Measurements from ENCODE around the gene PLPP1. TPM values are rescaled to one million over a fixed set of nuclear protein-coding genes. Genes with fewer than 3 reads are reported as not detected.

The PLPP1 gene
- total and polyA plus RNA-seq, 2 donors (not counting 1 experiment from before 2014, with no cell fraction given) = 5.5 to 8.8 TPM

DNA sequence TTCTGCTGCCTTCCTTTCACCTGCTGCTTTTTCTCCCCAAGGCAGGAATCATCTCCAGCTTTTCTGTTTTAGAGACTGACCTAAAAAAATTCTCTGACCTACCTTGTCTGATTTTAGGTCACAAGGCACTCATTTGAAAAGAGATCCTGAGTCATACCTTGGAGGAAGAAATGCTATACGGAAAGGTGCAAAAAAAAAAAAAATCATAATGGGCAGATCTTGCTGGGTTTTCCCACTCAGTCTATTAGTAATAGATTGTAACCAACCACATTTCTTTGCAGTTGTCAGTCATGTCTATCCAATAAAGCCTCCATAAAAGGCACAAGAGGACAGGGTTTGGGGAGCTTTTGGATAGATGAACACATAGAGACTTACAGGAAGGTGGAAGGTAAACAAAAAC is 157.0 kb downstream of the PLPP1 start:
- H2AFZ ChIP-seq (ENCODE audit: insufficient read depth, low read depth, low read length, poor library complexity, severe bottlenecking) = no peak overlapping the region
- H3K9ac ChIP-seq (ENCODE audit: low read length) = no peak overlapping the region
- no CpG with 5 or more reads among the region's 1 CpG for WGBS (ENCODE audit: insufficient coverage)
- no peaks in the 10 kb centered on the region for H3K27me3 ChIP-seq (replicated peaks in 1 of 4; ENCODE audit: control extremely low read depth in 1 of 4, control insufficient read depth in 3 of 4, insufficient read depth in 4 of 4, low read length in 3 of 4)
- no peak overlapping the region for H3K27ac ChIP-seq (ENCODE audit: low read length in 2 of 2)
- no peak overlapping the region for H3K4me2 ChIP-seq (replicated peaks; ENCODE audit: low read depth, low read length, poor library complexity, severe bottlenecking)
- no peaks in the 10 kb centered on the region for H3K4me1 ChIP-seq (ENCODE audit: control insufficient read depth in 2 of 2, insufficient read depth in 2 of 2, low read length in 2 of 2)
- DNase-seq (no peak), ATAC-seq (ENCODE audit: low read depth) (no peak)
- Mint-ChIP-seq H3K9me3 (ENCODE audit: insufficient read depth) (peaks cover 2% of the 10 kb centered on the region), H3K4me1 (no peaks in the 10 kb centered on the region), H3K27me3 (no peaks in the 10 kb centered on the region), H3K4me3 (no peak overlapping the region), H3K27ac (no peak overlapping the region)
- no peak overlapping the region for H3K4me3 ChIP-seq (ENCODE audit: control extremely low read depth in 1 of 5, extremely low read depth in 1 of 5, insufficient read depth in 1 of 5, low read depth in 2 of 5, low read length in 4 of 5)
- TF ChIP-seq EZH2 (IDR thresholded peaks at IDR 0.05; ENCODE audit: borderline replicate concordance, insufficient read depth, low read depth, low read length, poor library complexity, severe bottlenecking) = no peak
- TF ChIP-seq, protein P1, sequence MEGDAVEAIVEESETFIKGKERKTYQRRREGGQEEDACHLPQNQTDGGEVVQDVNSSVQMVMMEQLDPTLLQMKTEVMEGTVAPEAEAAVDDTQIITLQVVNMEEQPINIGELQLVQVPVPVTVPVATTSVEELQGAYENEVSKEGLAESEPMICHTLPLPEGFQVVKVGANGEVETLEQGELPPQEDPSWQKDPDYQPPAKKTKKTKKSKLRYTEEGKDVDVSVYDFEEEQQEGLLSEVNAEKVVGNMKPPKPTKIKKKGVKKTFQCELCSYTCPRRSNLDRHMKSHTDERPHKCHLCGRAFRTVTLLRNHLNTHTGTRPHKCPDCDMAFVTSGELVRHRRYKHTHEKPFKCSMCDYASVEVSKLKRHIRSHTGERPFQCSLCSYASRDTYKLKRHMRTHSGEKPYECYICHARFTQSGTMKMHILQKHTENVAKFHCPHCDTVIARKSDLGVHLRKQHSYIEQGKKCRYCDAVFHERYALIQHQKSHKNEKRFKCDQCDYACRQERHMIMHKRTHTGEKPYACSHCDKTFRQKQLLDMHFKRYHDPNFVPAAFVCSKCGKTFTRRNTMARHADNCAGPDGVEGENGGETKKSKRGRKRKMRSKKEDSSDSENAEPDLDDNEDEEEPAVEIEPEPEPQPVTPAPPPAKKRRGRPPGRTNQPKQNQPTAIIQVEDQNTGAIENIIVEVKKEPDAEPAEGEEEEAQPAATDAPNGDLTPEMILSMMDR (IDR thresholded peaks at IDR 0.05) = no peak
- H3K36me3 ChIP-seq (replicated peaks in 1 of 2; ENCODE audit: control extremely low read depth in 1 of 2, control insufficient read depth in 1 of 2, extremely low read depth in 1 of 2, insufficient read depth in 2 of 2, low read length in 1 of 2) = peaks cover 12 to 37% of the 10 kb centered on the region in 2 experiments
- no peaks in the 10 kb centered on the region for H3K79me2 ChIP-seq (ENCODE audit: control insufficient read depth, insufficient read depth, low read length)
- POLR2A ChIA-PET = no interaction called here
- H3K9me3 ChIP-seq (ENCODE audit: control extremely low read depth in 1 of 3, control insufficient read depth in 2 of 3, insufficient read depth in 1 of 3, low read length in 2 of 3) = peaks cover 0 to 16% (median 8%) of the 10 kb centered on the region in 3 donors
- no peaks in the 10 kb centered on the region for H4K20me1 ChIP-seq (ENCODE audit: control insufficient read depth, insufficient read depth, low read length, poor library complexity, severe bottlenecking)
- intact Hi-C loops (cut with micrococcal nuclease) = no loop called here
- CTCF ChIA-PET = no interaction called here

Small RNA genes within 50 kb of the gene (small RNA-seq; reads per million reads assigned to genes)
- not detected for gene MIR5687 (ENCODE audit: insufficient read length, low read depth, low replicate concordance)

Other genes with a start within 250 kb of the PLPP1 start
- gene DHX29, start 227.3 kb downstream of the PLPP1 start, total RNA-seq = 17.9 and 18.1 TPM in 2 replicates
- 3.9 TPM in 2 replicates for gene DHX29, start 227.3 kb downstream of the PLPP1 start, polyA plus RNA-seq
- gene MTREX, start 227.0 kb downstream of the PLPP1 start, total RNA-seq = 91.7 and 94.0 TPM in 2 replicates
- 7.9 and 14.5 TPM in 2 replicates for gene MTREX, start 227.0 kb downstream of the PLPP1 start, polyA plus RNA-seq
- 36.3 and 43.5 TPM in 2 replicates for gene SLC38A9, start 177.4 kb upstream of the PLPP1 start, total RNA-seq
- 10.6 and 23.4 TPM in 2 replicates for gene SLC38A9, start 177.4 kb upstream of the PLPP1 start, polyA plus RNA-seq
- not detected in 2 replicates for gene DDX4, start 203.1 kb upstream of the PLPP1 start, total RNA-seq
- gene DDX4, start 203.1 kb upstream of the PLPP1 start, polyA plus RNA-seq = 0.07 TPM in 1 of 2 replicates, not detected in the other